GM19438 (cell line): ENCODE data around the gene POFUT1.
"Not testable (repeated sequence)": the region's sequence is repeated elsewhere in the genome, so short reads cannot be mapped to it uniquely, and the experiment has no call there.

Source experiments
- ATAC-seq: cut with Tn5 transposase; IDR thresholded peaks from one replicate; pipeline ENCODE4 v1.9.1; 2021; ENCODE audit warnings: low read depth; ENCODE audit not compliant: unreplicated experiment

Gene POFUT1

GRCh38 chr20:32232326-32232886, 24.7 kb downstream of the POFUT1 start:
- ATAC-seq = no peak

- ATAC-seq = no peak
Measured at GRCh38 chr20:32233286-32233685, 25.6 kb downstream of the POFUT1 start.

- no peak for ATAC-seq
Measured at GRCh38 chr20:32234135-32234808, 26.6 kb downstream of the POFUT1 start.

- no peak for ATAC-seq
Measured at GRCh38 chr20:32235331-32236047, 27.8 kb downstream of the POFUT1 start.

- ATAC-seq = no peak
Measured at GRCh38 chr20:32236048-32236533, 28.4 kb downstream of the POFUT1 start.

- no peak for ATAC-seq
Measured at GRCh38 chr20:32236819-32237218, 29.1 kb downstream of the POFUT1 start.

DNA sequence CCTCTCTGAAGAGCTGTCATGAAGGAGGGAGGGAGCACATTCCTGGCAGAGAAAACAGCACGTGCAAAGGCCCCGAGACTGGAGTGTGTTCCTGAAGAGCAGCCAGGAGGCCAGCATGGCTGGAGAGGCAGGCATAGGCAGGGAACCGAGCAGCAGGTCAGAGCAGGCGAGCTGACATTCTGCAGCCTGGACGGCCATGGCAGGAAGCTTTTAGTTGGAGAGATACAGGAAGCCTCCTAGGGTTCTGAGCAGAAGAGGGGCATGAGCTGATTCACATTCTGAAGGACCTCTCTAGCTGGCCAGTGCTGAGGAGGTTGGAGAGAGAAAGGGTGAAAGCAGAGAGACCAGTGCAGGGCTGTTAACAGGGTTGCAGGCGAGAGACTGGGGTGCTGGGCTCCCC, 29.7 kb downstream of the POFUT1 start:
- ATAC-seq = no peak

DNA sequence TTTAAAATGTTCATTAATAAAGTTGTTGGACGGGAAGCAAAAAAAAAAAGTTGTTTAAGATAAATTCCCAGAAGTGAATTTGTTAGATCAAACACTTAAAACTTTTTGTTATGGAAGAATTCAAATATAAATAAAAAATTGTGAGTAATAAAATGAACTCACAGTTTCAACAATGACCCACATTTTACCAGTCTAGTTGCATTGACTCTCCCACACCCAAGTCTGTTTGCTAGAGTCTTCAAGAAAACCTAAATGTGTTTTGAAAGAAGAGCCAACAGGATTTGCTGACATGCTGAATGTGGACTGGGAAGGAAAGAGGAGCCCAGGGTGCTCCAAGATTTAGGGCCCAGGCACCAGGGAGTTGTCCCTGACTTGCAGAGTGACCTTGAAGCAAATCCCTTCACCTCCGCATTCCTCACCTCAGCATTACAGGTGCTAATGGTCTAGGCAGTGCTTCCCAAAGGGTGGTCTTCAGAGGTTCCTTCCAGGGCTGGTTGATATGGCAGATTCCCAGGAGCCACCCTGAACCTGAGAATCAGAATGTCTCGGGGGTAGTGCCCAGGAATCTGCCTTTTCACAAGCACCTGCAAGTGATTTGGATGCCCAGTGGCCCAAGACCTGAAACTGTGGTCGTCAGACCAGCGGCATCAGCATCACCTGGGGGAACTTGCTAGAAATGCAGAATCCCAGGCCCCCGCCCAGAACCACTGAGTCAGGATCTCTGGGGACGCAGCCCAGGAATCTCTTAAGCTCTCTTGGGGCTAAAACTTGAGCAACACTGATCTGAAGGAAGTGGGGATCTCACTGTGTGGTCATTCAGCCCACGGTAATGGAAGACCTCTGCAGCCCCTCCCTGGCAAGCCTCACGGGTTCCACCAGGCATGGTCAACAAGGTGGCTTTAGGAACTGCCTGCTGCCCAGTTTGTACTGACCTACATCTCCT, 31.1 kb downstream of the POFUT1 start:
- ATAC-seq = no peak

DNA sequence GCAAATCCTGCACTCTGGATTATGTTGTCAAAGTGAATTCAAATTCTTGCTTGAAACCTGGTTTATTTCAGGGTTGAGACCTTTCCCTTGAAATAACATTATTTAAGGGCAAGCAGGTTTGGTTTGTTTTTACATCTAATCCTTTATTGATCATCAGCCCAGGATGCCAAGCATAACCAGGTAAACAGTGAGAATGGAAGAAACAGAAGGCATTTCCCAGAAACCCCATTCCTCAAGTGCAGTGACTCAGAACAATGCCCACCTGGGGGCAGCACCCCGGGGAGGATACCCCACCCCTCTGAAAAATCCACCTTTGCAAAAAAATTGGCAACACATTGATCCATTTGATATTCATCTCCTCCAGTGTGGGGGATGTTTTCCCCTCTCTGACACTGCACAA, 32.5 kb downstream of the POFUT1 start:
- no peak for ATAC-seq

- no peak for ATAC-seq
Measured at GRCh38 chr20:32241807-32242206, 34.1 kb downstream of the POFUT1 start.

GRCh38 chr20:32244150-32244823, 36.6 kb downstream of the POFUT1 start:
- no peak for ATAC-seq

DNA sequence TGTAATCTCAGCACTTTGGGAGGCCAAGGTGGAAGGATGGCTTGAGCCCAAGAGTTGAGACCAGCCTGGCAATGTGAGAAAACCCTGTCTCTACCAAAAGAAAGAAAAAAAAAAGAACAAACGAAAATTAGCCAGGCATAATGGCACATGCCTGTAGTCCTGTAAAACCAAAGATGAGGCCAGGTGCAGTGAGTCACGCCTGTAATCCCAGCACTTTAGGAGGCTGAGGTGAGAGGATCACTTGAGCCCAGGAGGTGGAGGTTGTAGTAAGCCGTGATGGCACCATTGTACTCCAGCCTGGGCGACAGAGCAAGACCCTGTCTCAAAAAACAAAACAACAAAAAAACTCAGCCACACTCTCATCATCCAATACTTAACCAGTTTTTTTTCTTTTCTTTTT, 37.3 kb downstream of the POFUT1 start:
- ATAC-seq = no peak

- ATAC-seq = not testable (repeated sequence)
Measured at GRCh38 chr20:32246208-32246607, 38.5 kb downstream of the POFUT1 start.

DNA sequence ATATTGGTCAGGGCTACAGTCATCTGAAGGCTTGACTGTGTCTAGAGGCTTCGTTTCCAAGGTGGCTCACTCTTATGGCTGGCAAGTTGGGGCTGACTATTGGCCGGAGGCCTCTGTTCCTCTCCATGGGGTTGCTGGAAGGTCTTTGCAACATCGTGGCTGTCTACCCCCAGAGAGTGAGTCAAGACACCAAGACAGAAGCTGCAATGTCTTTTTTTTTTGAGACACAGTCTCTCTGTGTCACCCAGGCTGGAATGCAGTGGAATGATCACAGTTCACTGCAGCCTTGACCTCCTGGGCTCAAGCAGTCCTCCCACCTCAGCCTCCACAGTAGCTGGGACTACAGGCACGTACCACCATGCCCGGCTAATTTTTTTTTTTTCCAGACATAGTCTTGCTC, 40.4 kb downstream of the POFUT1 start:
- ATAC-seq = no peak

GRCh38 chr20:32249030-32249738, 41.5 kb downstream of the POFUT1 start:
- no peak for ATAC-seq

DNA sequence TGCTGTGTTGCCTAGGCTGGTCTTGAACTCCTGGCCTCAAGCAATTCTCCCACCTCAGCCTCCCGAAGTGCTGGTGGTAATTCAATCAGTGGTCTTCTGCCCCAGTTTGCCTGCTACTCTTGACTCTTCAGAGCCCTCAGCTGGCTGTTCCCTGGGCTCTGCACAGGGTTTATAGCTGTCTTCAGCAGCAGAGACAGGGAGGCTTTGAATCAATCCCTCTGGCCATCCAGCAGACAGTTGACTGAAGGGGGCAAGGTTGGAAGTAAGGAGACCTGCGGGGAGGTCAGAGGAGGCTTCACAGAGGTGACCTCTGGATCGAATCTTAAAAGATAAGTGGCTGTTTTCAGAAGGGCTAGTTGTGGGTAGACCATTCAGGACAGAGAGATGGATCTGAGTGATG, 43.8 kb downstream of the POFUT1 start:
- no peak for ATAC-seq

GRCh38 chr20:32252189-32252588, 44.5 kb downstream of the POFUT1 start:
- ATAC-seq = no peak

GRCh38 chr20:32260973-32261372, 53.3 kb downstream of the POFUT1 start:
- not testable (repeated sequence) for ATAC-seq

- no peak for ATAC-seq
Measured at GRCh38 chr20:32261644-32262043, 54.0 kb downstream of the POFUT1 start.
